HG03159 (cell line): ENCODE results near the gene LYRM2.
"Not testable (repeated sequence)": the region's sequence is repeated elsewhere in the genome, so short reads cannot be mapped to it uniquely, and the experiment has no call there.

Source experiments
- ATAC-seq: cut with Tn5 transposase; IDR thresholded peaks from one replicate; pipeline ENCODE4 v1.9.1; 2021; ENCODE audit warnings: mild to moderate bottlenecking, moderate library complexity; ENCODE audit not compliant: unreplicated experiment

Gene LYRM2

DNA sequence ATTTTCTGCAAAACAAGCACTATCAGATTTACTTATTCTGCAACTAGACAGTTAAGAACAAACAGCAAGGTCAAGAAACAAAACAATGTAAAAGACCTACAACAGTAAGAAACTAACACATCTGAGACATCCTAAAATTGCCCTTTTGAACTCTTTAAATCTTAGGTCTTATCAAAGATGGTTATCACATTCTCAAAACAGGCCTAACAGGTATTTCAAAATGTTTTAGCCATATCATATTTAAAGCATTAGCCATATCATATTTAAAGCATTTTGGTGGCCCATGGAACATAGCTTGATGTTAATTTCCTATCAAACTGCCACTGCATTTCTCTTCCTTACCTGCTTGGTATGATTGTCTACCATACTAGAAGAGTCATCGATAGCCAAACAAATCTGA is 11.1 kb upstream of the LYRM2 start:
- no peak for ATAC-seq

DNA sequence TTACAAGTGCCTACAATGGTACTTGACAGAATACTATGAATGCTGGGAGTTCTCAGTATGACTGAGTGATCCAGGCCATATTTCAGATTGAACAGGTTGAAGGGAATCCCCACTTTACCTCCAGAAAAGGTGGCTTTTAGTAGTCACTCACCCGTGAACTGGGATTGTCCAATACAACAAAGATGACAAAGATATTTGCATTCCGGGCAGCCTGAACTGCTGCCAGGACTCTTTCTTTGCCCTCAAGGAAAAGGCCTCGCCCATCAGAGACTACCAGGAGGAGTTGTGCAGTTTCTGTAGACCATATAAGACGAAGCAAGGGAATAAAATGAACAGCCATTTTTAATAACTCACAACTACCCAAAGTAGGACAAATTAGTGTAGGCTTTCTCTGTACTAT is 6.3 kb upstream of the LYRM2 start:
- ATAC-seq = no peak

DNA sequence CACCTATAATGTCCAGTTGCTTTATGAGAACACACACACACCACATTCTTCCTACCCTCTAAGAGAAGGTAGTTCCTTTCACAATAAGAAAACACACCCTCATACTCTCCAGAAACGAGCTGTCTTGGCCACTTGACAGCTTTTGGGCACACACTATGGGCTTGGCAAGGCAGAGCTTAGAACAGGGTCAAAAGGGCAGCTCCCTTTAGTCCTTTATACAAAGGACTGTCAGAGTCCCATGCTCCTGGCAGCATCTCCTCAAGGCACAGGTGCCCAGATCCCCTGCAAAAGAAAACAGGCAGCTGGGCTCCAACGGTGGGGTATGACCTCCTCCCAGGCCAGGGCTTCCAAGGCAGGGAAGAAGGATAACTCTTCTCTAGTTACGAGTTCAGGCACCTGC is 4.9 kb upstream of the LYRM2 start:
- ATAC-seq = no peak

DNA sequence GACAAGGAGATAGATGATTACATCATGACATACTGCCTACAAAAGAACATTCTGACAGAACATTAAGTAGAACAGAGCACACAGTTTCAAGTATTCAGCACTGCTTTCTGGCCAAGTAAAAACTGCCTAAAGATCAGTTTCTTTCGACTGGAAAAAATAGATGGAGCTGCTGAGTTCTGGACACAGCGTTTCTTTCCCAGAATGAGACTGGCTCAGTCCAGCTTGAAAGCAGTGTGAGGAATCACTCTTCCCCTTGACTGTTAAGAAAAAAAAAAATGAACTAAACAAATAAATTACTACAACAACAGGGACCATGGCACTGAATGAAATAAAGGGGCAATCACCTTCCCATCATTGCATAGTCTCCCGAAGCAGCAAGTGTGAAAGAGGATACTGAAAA is 4.4 kb upstream of the LYRM2 start:
- no peak for ATAC-seq

DNA sequence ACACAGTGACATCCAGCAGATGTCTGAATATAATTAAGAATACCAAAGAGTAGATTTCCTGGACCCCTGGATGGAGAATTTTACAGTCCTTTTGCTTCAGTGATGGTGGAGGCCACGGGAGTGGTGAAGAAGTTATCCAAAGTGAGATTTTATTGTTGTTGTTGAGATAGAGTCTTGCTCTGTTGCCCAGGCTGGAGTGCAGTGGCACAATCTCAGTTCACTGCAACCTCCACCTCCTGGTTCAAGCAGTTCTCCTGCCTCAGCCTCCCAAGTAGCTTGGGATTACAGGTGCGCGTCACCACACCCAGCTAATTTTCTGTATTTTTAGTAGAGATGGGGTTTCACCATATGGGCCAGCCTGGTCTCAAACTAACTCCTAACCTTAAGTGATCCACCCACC is 3.0 kb upstream of the LYRM2 start:
- ATAC-seq = not testable (repeated sequence)

DNA sequence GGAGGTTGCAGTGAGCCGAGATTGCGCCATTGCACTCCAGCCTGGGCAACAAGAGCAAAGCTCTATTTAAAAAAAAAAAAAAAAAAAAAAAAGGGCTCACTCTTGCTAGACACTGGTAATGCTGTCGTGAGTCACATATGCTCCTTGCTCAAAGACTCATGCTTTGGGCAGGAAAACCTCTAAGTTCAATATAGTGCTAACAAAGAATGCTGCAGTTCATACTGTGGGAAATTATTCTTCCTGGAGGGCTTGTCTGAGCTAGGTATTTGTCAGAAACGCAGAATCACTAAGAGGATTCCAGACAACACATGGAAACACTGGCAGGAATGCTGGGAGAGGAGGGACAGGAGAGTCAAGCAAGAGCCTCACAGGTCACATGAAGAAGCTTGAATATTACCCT is 2.3 kb upstream of the LYRM2 start:
- ATAC-seq = no peak

DNA sequence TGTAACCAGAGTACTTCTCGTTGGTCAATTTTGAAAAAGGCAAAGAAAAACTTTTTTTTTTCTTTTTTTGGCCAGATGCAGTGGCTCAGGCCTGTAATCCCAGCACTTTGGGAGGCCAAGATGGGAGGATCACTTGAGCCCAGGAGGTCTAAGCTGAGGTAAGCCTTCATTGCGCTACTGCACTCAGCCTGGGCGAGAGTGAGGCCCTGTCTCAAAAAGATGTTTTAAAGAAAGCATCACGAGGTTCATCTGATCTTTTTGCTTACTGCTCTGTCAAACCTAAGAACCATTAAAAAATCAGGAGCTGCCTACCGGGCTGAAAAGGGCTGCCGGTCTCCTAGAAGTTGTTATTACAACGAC is 607 bp downstream of the LYRM2 start:
- peak; percentile 1 for ATAC-seq

DNA sequence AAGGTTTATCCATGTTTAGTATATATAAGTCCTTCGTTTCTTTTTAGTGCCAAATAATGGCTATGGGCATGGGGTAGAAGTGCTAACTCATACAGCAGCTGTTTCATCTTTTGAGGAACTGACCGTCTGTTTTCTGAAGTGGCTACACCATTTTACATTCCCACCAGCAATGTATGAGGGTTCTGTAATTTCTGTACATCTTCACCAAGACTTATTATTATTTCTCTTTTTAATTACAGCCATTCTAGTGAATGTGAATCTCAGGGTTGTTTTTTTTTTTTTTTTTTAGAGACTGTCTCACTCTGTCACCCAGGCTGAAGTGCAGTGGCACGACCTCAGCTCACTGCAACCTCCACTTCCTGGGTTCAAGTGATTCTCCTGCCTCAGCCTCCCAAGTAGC is 2.1 kb downstream of the LYRM2 start:
- ATAC-seq = not testable (repeated sequence)

DNA sequence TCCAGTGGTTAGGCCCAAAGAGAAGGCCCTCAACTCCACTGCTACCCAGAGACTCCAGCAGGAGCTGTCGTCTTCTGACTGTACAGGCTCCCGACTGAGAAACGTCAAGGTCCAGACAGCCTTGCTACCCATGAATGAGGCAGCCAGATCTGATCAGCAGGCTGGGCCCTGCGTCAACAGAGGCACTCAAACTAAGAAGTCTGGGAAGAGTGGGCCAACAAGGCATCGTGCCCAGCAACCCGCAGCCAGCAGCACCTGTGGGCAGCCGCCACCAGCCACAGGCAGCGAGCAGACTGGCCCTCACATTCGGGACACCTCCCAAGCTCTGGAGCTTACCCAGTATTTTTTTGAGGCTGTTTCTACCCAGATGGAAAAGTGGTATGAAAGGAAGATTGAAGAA is 8.1 kb downstream of the LYRM2 start:
- no peak for ATAC-seq

DNA sequence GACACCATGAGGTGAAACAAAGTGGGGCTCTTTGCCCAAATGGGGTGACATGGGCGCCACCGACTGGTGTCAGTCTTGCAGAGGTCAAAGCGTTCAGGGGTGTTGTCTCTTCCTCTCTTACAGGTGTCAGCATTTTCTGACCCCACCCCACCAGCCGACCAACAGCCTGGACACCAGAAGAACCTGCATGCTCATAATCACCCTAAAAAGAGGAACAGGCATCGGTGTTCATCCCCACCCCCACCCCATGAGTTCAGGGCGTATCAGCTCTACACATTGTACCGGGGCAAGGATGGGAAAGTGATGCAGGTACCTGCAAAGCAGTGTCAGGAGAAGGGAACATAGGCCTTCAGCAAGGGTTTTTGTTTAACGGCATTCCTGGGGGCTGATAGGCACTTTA is 14.8 kb downstream of the LYRM2 start:
- ATAC-seq = no peak

DNA sequence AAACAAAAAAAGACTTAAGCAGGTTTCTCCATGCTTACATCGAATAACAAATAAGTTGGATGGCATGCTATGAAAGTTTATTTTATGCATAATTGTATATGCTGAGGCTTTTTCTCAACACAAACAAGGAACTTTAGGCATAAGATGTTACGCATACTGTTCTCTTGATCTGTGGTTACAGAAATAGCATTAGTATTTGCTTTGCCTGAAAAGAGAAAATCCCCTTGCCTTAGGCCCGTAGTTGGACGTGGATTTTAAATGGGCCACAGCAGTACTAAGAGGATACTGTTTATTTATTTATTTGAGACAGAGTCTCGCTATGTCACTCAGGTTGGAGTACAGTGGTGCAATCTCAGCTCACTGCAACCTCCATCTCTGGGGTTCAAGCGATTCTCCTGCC is 19.0 kb downstream of the LYRM2 start:
- ATAC-seq = no peak

DNA sequence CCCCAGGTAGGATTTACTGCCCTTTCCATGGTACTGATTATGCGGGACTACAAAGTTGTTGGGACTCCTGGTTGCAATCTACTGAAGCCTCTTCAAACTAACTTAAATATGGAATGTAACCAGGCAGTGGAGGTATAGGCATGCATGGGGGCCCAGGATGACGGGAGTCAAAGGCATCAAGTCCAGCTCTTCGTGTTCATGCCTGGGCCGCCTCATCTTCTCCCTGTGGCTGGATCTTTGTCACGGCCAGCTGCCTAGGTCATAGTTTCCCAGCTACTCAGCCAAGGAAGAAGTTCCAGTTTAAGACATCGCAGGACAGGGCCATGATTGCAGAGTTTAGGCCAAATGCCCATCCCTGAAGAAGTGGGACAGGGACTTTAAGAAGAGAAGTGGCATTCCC is 20.5 kb downstream of the LYRM2 start:
- ATAC-seq = no peak

DNA sequence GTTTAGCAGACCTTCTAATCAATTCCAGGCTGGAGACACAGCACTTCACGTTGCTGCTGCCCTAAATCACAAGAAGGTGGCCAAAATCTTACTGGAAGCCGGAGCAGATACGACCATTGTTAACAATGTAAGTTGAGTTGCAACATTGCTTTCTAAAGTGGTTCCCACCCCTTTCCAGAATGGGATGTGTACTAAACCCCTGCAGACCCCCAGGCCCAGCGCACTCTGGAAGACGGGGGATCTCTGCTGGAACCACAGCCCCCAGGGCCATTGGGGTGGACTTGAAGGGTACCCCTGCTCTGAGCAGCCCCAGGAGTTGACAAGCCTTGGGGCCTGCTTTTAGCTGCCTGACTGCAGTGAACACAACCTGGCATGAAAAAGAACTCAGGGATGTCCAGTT is 22.0 kb downstream of the LYRM2 start:
- ATAC-seq = no peak

DNA sequence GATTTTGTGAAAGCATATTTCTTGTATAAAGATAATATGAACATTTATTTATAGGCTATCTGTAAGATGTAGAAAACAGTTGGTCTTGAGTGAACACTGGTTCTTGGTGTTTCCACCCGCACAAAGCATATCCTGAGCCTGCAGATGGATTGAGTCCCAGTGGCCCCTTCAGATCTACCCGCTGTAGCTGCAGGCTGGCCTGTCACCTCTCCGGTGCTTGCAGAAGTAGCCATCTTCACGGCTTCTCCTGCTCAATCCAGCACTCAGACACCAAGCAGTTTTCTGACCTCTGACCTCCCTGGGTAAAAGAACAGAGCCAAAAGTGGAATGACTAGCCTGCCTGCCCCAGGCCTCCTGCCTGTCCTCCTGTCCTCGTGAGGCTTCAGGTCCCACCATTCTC is 22.7 kb downstream of the LYRM2 start:
- no peak for ATAC-seq

DNA sequence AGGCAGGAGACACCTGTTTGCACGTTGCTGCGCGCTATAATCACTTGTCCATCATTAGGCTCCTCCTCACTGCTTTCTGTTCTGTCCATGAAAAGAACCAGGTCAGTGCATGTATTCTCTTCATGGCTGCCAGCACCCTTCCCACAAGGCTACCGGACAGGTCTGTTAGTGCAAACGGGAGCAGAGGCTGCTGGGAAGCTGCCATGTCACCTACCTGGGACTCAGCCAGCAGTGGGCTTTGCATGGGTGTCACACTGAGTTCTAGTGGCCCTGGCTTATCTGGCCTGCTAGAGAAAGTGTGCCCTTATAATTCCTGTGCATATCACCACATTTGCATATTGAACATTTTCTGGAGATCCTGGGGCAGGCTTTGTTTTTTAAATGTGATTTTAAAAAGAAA is 24.8 kb downstream of the LYRM2 start:
- ATAC-seq = no peak

DNA sequence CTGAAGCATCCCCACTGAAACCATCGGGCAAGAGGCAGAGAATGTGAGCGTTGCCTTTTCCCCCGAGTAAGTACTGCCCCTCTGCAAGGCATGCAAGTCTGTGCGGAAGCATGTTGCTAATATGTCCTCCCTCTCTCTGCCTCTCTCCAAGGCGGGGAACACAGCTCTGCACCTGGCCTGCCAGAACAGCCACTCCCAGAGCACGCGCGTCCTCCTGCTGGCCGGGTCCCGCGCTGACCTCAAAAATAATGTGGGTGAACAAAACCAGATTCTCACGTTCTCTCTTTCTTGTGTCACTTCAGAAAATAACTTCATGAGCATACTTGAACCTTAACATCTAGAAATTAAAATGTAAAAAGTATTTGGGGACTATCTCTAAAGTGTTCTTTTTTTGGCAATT is 26.4 kb downstream of the LYRM2 start:
- no peak for ATAC-seq

DNA sequence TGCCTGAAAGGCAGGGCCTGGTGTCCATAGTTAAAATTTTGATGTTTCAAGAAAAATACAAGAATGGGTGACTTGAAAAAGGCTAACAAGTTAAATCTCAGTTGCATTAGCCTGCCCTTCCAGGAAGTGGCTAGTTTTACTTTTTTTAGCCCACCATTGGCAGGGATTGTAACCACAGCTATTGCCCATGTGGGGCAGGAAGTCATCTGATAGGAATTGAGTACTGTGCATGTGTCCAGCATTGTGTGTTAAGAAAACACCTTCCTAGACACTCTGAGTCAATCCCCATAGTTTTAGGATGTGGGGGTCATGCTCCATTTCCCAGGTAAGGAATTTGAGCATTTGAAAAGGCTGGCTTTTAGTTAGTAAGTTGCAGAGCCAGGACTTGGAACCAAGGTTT is 26.9 kb downstream of the LYRM2 start:
- no peak for ATAC-seq

DNA sequence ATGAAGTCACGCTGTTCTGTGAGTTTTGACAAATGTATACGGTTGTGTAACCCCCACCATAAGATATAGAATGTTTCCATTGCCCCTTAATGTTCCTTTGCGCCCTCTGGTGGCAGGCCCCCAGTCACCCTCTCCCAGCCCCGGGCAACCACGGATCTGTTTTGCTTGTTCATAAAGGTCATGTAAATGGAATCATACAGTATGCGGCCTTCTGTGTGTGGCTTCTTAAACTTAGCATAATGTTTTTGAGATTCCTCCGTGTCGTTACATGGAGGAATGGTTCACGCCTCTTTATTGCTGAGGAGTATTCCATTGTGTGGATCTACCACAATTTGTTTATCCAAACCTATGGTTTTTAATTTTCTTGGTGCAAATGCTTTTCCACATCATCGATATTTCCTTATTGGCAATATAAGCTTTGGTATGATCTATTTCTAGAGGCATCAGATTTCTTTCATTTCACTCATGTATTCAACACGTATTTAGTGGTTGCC is 28.4 kb downstream of the LYRM2 start:
- ATAC-seq = no peak

DNA sequence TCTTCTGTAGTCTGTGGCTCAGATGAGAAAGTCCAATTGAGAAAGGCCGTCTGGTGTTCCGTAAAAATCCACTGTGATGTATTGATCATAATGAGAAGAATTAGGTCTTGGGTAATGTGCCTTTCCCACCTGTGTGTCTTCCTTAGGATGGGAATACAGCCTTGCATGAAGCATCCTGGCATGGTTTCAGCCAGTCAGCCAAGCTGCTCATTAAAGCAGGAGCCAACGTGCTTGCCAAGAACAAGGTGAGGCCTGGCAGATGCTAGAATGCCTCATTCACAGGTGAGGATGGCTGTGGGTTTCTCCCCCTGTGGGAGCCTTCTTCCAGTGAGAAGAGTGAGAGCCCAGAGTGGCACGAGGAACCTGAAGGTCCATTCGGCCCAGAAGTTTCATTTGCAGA is 32.7 kb downstream of the LYRM2 start:
- ATAC-seq = no peak

DNA sequence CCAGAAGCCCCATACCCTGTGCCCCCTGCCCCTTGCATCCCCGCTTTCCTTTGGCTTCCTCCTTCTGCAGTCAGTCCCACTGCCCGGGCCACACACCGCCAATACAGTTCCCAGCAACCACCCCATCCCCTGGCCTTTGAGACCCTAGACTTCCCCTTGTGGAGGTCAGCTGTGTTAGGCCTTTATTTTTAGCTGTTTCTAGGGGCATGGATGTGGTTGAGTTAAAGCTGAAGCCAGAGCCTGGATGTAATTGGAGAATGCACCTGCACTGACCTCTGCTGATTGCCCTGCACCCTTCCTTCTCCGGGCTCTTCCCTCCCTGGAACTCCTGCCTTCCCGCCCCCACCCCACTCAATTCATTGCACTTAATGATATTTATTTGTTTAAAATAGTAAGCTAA is 33.9 kb downstream of the LYRM2 start:
- ATAC-seq = no peak

DNA sequence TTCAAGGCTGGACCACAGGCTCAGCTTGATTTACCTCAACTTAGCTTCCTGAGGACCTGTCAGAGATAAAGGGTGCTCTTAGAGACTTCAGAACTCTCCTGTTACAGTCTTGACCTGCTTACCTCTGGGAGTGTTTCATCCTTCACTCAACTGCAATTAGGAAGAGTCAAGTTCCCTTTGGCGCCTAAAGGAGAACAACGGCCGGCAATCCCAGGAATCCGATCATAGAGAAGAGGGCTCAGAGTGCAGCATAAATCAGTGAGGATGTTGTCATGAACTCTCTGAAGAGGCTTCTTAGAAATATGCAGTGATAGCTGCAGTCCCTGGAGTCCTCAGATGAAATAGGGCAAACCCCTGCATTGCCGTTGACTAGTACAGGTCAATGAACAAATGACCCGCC is 36.4 kb downstream of the LYRM2 start:
- no peak for ATAC-seq

DNA sequence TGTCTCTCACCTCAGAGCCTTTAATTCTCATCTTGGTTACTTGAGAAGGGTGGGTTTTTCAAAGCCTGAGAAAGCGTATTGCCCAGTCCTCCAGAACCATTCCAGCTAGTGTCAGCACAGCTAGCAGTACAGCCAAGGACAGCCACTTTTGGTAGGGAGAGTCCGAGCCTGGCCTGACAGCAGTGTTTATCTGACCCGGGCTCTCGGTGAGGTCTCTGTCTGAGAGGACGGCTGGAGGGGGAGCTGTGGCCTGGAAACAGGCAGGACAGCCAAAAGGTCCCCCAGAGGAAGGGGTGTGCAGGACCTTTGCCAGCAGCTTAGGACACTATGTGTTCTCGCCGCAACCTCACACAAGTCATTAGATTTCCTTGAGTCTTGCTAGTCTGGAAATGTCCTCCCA is 38.8 kb downstream of the LYRM2 start:
- no peak for ATAC-seq

DNA sequence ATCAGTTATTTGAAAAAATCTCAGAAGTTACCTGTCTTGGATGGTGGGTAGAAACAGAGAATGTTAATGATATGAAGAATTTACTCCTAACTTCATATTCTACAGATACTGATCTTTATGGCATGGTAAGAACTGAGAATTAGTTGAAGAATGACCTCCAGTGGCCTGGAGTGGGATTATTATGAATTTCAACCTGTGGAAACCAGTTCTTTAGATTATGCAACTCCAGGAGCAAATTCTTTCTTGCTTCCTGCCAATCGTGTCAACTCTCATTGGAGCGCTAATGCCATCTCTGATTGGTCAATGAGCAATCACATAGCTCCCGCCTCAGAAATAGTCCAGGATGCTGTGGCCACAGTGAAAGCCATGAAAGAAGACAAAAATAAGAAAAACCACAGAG is 40.6 kb downstream of the LYRM2 start:
- ATAC-seq = no peak

DNA sequence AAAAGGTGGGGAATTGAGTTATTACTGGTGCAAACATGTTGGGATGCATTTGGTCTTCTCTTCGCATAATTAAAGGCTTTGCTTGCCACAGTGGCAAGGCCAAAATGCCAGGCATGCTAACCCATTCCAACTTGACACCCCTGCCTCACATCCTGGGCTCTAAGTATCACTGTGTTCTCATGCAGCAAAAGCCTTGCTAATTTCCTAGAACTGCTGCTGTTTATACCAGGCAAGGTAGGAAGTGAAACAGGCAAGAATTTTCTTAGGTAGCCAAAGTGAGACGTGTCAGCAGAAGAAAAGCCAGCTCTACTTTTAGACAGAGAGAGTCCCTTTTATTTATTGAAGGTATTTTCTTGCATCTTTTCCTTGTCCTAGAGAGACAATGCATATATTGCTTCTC is 41.2 kb downstream of the LYRM2 start:
- ATAC-seq = no peak
